Activated T-cell treated with anti-CD3 and anti-CD28 coated beads, Interleukin-2, amount 50 U/mL, for 4 hours (primary cell): ENCODE measurements around the gene ELL2. TPM values are rescaled to one million over a fixed set of nuclear protein-coding genes. Genes with fewer than 3 reads are reported as not detected.
"Not testable (repeated sequence)": the region's sequence is repeated elsewhere in the genome, so short reads cannot be mapped to it uniquely, and the experiment has no call there.

ENCODE experiments used
- ATAC-seq, 2 donors: fragments of 200-7000 bp; cut with Tn5 transposase; one replicate each; pipeline ENCODE4 v1.10.0; 2021
- DNase-seq: peaks from one replicate; pipeline ENCODE4 v3.0.0-alpha.2; 2020
- H3K27me3 Mint-ChIP-seq: one replicate; pipeline ENCODE4 v1.8.0; 2021; ENCODE audit warnings: low read depth, mixed read lengths
- H3K36me3 Mint-ChIP-seq: one replicate; pipeline ENCODE4 v1.8.0; 2022; ENCODE audit warnings: mixed read lengths; ENCODE audit not compliant: insufficient read depth
- H3K4me1 Mint-ChIP-seq: one replicate; pipeline ENCODE4 v1.8.0; 2021; ENCODE audit warnings: low read depth, mixed read lengths
- H3K4me3 Mint-ChIP-seq: one replicate; pipeline ENCODE4 v1.8.0; 2021; ENCODE audit warnings: mild to moderate bottlenecking, moderate library complexity, mixed read lengths
- H3K9me3 Mint-ChIP-seq: one replicate; pipeline ENCODE4 v1.8.0; 2021; ENCODE audit warnings: mixed read lengths
- total RNA-seq, 3 donors: library from RNA; stranded (reverse); gene quantifications; one replicate each; pipeline ENCODE4 v1.2.1, GENCODE V29; 2021

ELL2 gene
- total RNA-seq, 3 donors from 2014 or later: 69.7 to 103 (median 87.0) TPM

GRCh38 chr5:95871146-95871806 is 90.4 kb downstream of the ELL2 start:
- DNase-seq: no peak
- no peak for ATAC-seq
- peaks cover 6% of the 10 kb centered on the region for H3K9me3 Mint-ChIP-seq
- H3K27me3 Mint-ChIP-seq: no peaks in the 10 kb centered on the region
- no peak overlapping the region for H3K4me3 Mint-ChIP-seq
- no peaks in the 10 kb centered on the region for H3K36me3 Mint-ChIP-seq
- H3K4me1 Mint-ChIP-seq: peaks cover 55% of the 10 kb centered on the region

- Mint-ChIP-seq H3K36me3 (no peaks in the 10 kb centered on the region), H3K9me3 (peaks cover 6% of the 10 kb centered on the region), H3K4me3 (peak overlapping the region; percentile 45), H3K27me3 (no peaks in the 10 kb centered on the region), H3K4me1 (peaks cover 61% of the 10 kb centered on the region)
- DNase-seq (peak; percentile 25), ATAC-seq (peak; percentile 83 to 87)
Observed at GRCh38 chr5:95870105-95870672, 91.5 kb downstream of the ELL2 start.

- peaks cover 65% of the 10 kb centered on the region for H3K4me1 Mint-ChIP-seq
- H3K27me3 Mint-ChIP-seq, H3K9me3 Mint-ChIP-seq, H3K36me3 Mint-ChIP-seq: not testable (repeated sequence)
- peak; percentile 27 for DNase-seq
- H3K4me3 Mint-ChIP-seq: peak overlapping the region; percentile 39
- ATAC-seq: peak; percentile 16 to 38
Observed at GRCh38 chr5:95869173-95869855, 92.3 kb downstream of the ELL2 start.

- no peaks in the 10 kb centered on the region for H3K36me3 Mint-ChIP-seq
- no peak overlapping the region for H3K4me3 Mint-ChIP-seq
- H3K27me3 Mint-ChIP-seq: no peaks in the 10 kb centered on the region
- H3K4me1 Mint-ChIP-seq: peaks cover 65% of the 10 kb centered on the region
- DNase-seq (no peak), ATAC-seq (no peak)
- H3K9me3 Mint-ChIP-seq: peaks cover 6% of the 10 kb centered on the region
Observed at GRCh38 chr5:95868136-95868535, 93.5 kb downstream of the ELL2 start.

- H3K36me3 Mint-ChIP-seq: no peaks in the 10 kb centered on the region
- ATAC-seq (no peak), DNase-seq (no peak)
- peaks cover 6% of the 10 kb centered on the region for H3K9me3 Mint-ChIP-seq
- H3K4me1 Mint-ChIP-seq: peaks cover 72% of the 10 kb centered on the region
- H3K27me3 Mint-ChIP-seq: peaks cover 2% of the 10 kb centered on the region
- no peak overlapping the region for H3K4me3 Mint-ChIP-seq
Observed at GRCh38 chr5:95866435-95867040, 95.1 kb downstream of the ELL2 start.

GRCh38 chr5:95864944-95865504 is 96.6 kb downstream of the ELL2 start:
- Mint-ChIP-seq H3K36me3 (no peaks in the 10 kb centered on the region), H3K9me3 (peaks cover 6% of the 10 kb centered on the region), H3K4me3 (no peak overlapping the region), H3K27me3 (peaks cover 2% of the 10 kb centered on the region), H3K4me1 (peaks cover 68% of the 10 kb centered on the region)
- DNase-seq (no peak), ATAC-seq (no peak)

GRCh38 chr5:95864456-95864855 is 97.2 kb downstream of the ELL2 start:
- Mint-ChIP-seq H3K36me3 (no peaks in the 10 kb centered on the region), H3K4me3 (no peak overlapping the region), H3K27me3 (peaks cover 2% of the 10 kb centered on the region), H3K4me1 (peaks cover 70% of the 10 kb centered on the region), H3K9me3 (peaks cover 6% of the 10 kb centered on the region)
- DNase-seq (no peak), ATAC-seq (no peak)

GRCh38 chr5:95863383-95863757 is 98.3 kb downstream of the ELL2 start:
- Mint-ChIP-seq H3K4me1 (peaks cover 71% of the 10 kb centered on the region), H3K9me3 (peaks cover 6% of the 10 kb centered on the region), H3K27me3 (peaks cover 2% of the 10 kb centered on the region), H3K36me3 (no peaks in the 10 kb centered on the region), H3K4me3 (no peak overlapping the region)
- no peak for ATAC-seq
- no peak for DNase-seq

GRCh38 chr5:95862671-95863382 is 98.8 kb downstream of the ELL2 start:
- peaks cover 71% of the 10 kb centered on the region for H3K4me1 Mint-ChIP-seq
- DNase-seq: no peak
- ATAC-seq: no peak
- H3K27me3 Mint-ChIP-seq: peaks cover 2% of the 10 kb centered on the region
- H3K4me3 Mint-ChIP-seq: no peak overlapping the region
- H3K36me3 Mint-ChIP-seq: no peaks in the 10 kb centered on the region
- H3K9me3 Mint-ChIP-seq: peaks cover 6% of the 10 kb centered on the region

GRCh38 chr5:95861864-95862561 is 99.6 kb downstream of the ELL2 start:
- DNase-seq: peak; percentile 29
- ATAC-seq: peak; percentile 35 to 37

GRCh38 chr5:95861221-95861863 is 100.3 kb downstream of the ELL2 start:
- no peak overlapping the region for H3K4me3 Mint-ChIP-seq
- peaks cover 57% of the 10 kb centered on the region for H3K4me1 Mint-ChIP-seq
- H3K36me3 Mint-ChIP-seq: no peaks in the 10 kb centered on the region
- ATAC-seq (peak in 1 of 2 donors; percentile 3), DNase-seq (peak; percentile 13)
- peaks cover 2% of the 10 kb centered on the region for H3K27me3 Mint-ChIP-seq
- H3K9me3 Mint-ChIP-seq: no peaks in the 10 kb centered on the region

More at GRCh38 chr5:95861864-95862561, 99.6 kb downstream of the ELL2 start:
- H3K36me3 Mint-ChIP-seq: no peaks in the 10 kb centered on the region
- peaks cover 2% of the 10 kb centered on the region for H3K27me3 Mint-ChIP-seq
- H3K9me3 Mint-ChIP-seq: peaks cover 3% of the 10 kb centered on the region
- H3K4me3 Mint-ChIP-seq: no peak overlapping the region
- peaks cover 64% of the 10 kb centered on the region for H3K4me1 Mint-ChIP-seq

- peaks cover 48% of the 10 kb centered on the region for H3K4me1 Mint-ChIP-seq
- DNase-seq (no peak), ATAC-seq (no peak)
- H3K9me3 Mint-ChIP-seq: no peaks in the 10 kb centered on the region
- no peaks in the 10 kb centered on the region for H3K36me3 Mint-ChIP-seq
- peaks cover 2% of the 10 kb centered on the region for H3K27me3 Mint-ChIP-seq
- no peak overlapping the region for H3K4me3 Mint-ChIP-seq
Observed at GRCh38 chr5:95859661-95860060, 102.0 kb downstream of the ELL2 start.
